ENCODE data around the gene PLEKHM3. TPM values are rescaled to one million over a fixed set of nuclear protein-coding genes. Genes with fewer than 3 reads are reported as not detected.

PLEKHM3 gene
- total and polyA plus RNA-seq, 2 experiments from 2014 or later, result 3.9 to 8.8 TPM

DNA sequence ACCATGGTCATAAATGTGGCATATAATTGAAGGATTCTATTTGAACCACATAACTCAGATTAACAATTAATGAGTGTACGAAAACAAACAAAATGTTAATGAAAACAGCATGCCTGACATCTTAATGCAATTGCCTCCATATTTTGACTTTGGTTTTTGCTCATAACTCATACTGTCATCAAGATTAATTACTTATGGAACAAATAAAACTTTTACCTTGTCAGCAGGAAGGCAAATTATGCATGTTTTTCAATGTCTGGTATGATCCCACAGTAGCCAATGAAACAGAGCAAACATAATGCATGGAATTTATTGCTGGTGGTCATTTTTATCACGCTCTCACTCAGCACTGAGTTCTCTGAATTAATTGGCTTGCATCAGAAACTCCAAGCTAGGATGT lies 5.1 kb downstream of the PLEKHM3 start:
- H3K4me1 ChIP-seq (ENCODE audit: insufficient read depth), result no peaks in the 10 kb centered on the region
- H3K4me2 ChIP-seq, result no peak overlapping the region
- H3K36me3 Mint-ChIP-seq (ENCODE audit: low read depth), result no peaks in the 10 kb centered on the region
- peaks cover 8% of the 10 kb centered on the region for H3K4me1 Mint-ChIP-seq
- ATAC-seq (no peak), DNase-seq (ENCODE audit: low spot score) (no peak)
- H2AFZ ChIP-seq, result no peak overlapping the region
- TF ChIP-seq EZH2phosphoT487 (IDR thresholded peaks at IDR 0.05; ENCODE audit: unreplicated experiment), result no peak
- TF ChIP-seq, protein P1, sequence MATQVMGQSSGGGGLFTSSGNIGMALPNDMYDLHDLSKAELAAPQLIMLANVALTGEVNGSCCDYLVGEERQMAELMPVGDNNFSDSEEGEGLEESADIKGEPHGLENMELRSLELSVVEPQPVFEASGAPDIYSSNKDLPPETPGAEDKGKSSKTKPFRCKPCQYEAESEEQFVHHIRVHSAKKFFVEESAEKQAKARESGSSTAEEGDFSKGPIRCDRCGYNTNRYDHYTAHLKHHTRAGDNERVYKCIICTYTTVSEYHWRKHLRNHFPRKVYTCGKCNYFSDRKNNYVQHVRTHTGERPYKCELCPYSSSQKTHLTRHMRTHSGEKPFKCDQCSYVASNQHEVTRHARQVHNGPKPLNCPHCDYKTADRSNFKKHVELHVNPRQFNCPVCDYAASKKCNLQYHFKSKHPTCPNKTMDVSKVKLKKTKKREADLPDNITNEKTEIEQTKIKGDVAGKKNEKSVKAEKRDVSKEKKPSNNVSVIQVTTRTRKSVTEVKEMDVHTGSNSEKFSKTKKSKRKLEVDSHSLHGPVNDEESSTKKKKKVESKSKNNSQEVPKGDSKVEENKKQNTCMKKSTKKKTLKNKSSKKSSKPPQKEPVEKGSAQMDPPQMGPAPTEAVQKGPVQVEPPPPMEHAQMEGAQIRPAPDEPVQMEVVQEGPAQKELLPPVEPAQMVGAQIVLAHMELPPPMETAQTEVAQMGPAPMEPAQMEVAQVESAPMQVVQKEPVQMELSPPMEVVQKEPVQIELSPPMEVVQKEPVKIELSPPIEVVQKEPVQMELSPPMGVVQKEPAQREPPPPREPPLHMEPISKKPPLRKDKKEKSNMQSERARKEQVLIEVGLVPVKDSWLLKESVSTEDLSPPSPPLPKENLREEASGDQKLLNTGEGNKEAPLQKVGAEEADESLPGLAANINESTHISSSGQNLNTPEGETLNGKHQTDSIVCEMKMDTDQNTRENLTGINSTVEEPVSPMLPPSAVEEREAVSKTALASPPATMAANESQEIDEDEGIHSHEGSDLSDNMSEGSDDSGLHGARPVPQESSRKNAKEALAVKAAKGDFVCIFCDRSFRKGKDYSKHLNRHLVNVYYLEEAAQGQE (IDR thresholded peaks at IDR 0.05; ENCODE audit: unreplicated experiment), result no peak
- TF ChIP-seq EZH2 (IDR thresholded peaks at IDR 0.05; ENCODE audit: low read depth, unreplicated experiment), result no peak
- no peak for TF ChIP-seq ZNF114 (CRISPR knock-in tag; IDR thresholded peaks at IDR 0.05)
- no peak for TF ChIP-seq POLR2AphosphoS5 (IDR thresholded peaks at IDR 0.05; ENCODE audit: low read depth)
- TF ChIP-seq, protein P2, sequence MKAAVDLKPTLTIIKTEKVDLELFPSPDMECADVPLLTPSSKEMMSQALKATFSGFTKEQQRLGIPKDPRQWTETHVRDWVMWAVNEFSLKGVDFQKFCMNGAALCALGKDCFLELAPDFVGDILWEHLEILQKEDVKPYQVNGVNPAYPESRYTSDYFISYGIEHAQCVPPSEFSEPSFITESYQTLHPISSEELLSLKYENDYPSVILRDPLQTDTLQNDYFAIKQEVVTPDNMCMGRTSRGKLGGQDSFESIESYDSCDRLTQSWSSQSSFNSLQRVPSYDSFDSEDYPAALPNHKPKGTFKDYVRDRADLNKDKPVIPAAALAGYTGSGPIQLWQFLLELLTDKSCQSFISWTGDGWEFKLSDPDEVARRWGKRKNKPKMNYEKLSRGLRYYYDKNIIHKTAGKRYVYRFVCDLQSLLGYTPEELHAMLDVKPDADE (IDR thresholded peaks at IDR 0.05), result no peak
- TF ChIP-seq, protein P3, sequence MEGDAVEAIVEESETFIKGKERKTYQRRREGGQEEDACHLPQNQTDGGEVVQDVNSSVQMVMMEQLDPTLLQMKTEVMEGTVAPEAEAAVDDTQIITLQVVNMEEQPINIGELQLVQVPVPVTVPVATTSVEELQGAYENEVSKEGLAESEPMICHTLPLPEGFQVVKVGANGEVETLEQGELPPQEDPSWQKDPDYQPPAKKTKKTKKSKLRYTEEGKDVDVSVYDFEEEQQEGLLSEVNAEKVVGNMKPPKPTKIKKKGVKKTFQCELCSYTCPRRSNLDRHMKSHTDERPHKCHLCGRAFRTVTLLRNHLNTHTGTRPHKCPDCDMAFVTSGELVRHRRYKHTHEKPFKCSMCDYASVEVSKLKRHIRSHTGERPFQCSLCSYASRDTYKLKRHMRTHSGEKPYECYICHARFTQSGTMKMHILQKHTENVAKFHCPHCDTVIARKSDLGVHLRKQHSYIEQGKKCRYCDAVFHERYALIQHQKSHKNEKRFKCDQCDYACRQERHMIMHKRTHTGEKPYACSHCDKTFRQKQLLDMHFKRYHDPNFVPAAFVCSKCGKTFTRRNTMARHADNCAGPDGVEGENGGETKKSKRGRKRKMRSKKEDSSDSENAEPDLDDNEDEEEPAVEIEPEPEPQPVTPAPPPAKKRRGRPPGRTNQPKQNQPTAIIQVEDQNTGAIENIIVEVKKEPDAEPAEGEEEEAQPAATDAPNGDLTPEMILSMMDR (conservative IDR thresholded peaks at IDR 0.05; ENCODE audit: low read depth in 2 of 2), result no peak
- no peak for TF ChIP-seq STAT1 (IDR thresholded peaks at IDR 0.05; ENCODE audit: unreplicated experiment)
- TF ChIP-seq CREB1 (CRISPR knock-in tag; IDR thresholded peaks at IDR 0.05; ENCODE audit: low read depth), result no peak
- no peak for TF ChIP-seq NANOG (IDR thresholded peaks at IDR 0.05; ENCODE audit: borderline replicate concordance)
- TF ChIP-seq, protein P4, sequence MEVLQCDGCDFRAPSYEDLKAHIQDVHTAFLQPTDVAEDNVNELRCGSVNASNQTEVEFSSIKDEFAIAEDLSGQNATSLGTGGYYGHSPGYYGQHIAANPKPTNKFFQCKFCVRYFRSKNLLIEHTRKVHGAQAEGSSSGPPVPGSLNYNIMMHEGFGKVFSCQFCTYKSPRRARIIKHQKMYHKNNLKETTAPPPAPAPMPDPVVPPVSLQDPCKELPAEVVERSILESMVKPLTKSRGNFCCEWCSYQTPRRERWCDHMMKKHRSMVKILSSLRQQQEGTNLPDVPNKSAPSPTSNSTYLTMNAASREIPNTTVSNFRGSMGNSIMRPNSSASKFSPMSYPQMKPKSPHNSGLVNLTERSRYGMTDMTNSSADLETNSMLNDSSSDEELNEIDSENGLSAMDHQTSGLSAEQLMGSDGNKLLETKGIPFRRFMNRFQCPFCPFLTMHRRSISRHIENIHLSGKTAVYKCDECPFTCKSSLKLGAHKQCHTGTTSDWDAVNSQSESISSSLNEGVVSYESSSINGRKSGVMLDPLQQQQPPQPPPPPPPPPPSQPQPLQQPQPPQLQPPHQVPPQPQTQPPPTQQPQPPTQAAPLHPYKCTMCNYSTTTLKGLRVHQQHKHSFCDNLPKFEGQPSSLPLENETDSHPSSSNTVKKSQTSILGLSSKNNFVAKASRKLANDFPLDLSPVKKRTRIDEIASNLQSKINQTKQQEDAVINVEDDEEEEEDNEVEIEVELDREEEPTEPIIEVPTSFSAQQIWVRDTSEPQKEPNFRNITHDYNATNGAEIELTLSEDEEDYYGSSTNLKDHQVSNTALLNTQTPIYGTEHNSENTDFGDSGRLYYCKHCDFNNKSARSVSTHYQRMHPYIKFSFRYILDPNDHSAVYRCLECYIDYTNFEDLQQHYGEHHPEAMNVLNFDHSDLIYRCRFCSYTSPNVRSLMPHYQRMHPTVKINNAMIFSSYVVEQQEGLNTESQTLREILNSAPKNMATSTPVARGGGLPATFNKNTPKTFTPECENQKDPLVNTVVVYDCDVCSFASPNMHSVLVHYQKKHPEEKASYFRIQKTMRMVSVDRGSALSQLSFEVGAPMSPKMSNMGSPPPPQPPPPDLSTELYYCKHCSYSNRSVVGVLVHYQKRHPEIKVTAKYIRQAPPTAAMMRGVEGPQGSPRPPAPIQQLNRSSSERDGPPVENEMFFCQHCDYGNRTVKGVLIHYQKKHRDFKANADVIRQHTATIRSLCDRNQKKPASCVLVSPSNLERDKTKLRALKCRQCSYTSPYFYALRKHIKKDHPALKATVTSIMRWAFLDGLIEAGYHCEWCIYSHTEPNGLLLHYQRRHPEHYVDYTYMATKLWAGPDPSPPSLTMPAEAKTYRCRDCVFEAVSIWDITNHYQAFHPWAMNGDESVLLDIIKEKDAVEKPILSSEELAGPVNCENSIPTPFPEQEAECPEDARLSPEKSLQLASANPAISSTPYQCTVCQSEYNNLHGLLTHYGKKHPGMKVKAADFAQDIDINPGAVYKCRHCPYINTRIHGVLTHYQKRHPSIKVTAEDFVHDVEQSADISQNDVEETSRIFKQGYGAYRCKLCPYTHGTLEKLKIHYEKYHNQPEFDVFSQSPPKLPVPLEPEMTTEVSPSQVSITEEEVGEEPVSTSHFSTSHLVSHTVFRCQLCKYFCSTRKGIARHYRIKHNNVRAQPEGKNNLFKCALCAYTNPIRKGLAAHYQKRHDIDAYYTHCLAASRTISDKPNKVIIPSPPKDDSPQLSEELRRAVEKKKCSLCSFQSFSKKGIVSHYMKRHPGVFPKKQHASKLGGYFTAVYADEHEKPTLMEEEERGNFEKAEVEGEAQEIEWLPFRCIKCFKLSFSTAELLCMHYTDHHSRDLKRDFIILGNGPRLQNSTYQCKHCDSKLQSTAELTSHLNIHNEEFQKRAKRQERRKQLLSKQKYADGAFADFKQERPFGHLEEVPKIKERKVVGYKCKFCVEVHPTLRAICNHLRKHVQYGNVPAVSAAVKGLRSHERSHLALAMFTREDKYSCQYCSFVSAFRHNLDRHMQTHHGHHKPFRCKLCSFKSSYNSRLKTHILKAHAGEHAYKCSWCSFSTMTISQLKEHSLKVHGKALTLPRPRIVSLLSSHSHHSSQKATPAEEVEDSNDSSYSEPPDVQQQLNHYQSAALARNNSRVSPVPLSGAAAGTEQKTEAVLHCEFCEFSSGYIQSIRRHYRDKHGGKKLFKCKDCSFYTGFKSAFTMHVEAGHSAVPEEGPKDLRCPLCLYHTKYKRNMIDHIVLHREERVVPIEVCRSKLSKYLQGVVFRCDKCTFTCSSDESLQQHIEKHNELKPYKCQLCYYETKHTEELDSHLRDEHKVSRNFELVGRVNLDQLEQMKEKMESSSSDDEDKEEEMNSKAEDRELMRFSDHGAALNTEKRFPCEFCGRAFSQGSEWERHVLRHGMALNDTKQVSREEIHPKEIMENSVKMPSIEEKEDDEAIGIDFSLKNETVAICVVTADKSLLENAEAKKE (CRISPR knock-in tag; IDR thresholded peaks at IDR 0.05), result no peak
- TF ChIP-seq ZNF331 (CRISPR knock-in tag; IDR thresholded peaks at IDR 0.05; ENCODE audit: low read depth), result no peak
- no peak for TF ChIP-seq JUNB (IDR thresholded peaks at IDR 0.05; ENCODE audit: unreplicated experiment)
- no peaks in the 10 kb centered on the region for H3F3A ChIP-seq (replicated peaks; ENCODE audit: low read depth)
- no peak overlapping the region for H3K4me3 ChIP-seq
- H3K4me3 Mint-ChIP-seq, result no peak overlapping the region
- no peaks in the 10 kb centered on the region for H3K27me3 Mint-ChIP-seq (ENCODE audit: insufficient read depth, low read depth, poor library complexity)
- H3K9me3 Mint-ChIP-seq, result no peaks in the 10 kb centered on the region
- no peak overlapping the region for H3K27ac Mint-ChIP-seq
- peaks cover 4% of the 10 kb centered on the region; the same call in 1 of the 2 replicates for H3K79me2 ChIP-seq (replicated peaks; ENCODE audit: insufficient read depth)
- H3K9me2 ChIP-seq (ENCODE audit: insufficient read depth), result no peaks in the 10 kb centered on the region
- H3K27ac ChIP-seq (ENCODE audit: low read depth), result no peak overlapping the region
- H3K27me3 ChIP-seq (ENCODE audit: insufficient read depth), result no peaks in the 10 kb centered on the region
- H4K20me1 ChIP-seq (replicated peaks; ENCODE audit: insufficient read depth), result no peaks in the 10 kb centered on the region
- no peaks in the 10 kb centered on the region for H3K36me3 ChIP-seq (ENCODE audit: insufficient read depth)

All from GM23338 (cell line).